ENCODE data around the gene MOBP.
"Not testable (repeated sequence)": the region's sequence is repeated elsewhere in the genome, so short reads cannot be mapped to it uniquely, and the experiment has no call there.

MOBP gene

GRCh38 chr3:39449796-39450195 is 17.7 kb upstream of the MOBP start:
- in situ Hi-C loops (cut with MboI; ENCODE audit: low sequenced_read_pairs) = no loop called here

- in situ Hi-C loops (cut with MboI; ENCODE audit: low sequenced_read_pairs) = no loop called here
Observed at GRCh38 chr3:39453134-39453533, 14.3 kb upstream of the MOBP start.

DNA sequence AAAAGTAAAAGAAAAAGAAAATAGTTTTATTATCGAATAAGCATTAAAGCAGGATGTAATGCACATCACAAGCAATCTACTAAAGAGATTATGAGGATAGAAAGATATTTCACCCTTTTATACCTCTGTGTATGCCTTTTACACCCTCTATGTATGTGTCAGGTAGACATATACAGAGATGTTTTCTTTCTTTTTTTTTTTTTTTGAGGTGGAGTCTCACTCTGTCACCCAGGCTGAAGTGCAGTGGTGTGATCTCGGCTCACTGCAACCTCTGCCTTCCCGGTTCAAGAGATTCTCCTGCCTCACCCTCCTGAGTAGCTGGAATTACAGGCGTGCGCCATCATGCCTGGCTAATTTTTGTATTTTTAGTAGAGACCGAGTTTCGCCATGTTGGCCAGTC is 13.6 kb upstream of the MOBP start:
- in situ Hi-C loops (cut with MboI; ENCODE audit: low sequenced_read_pairs) = not testable (repeated sequence)

GRCh38 chr3:39454591-39455217 is 12.8 kb upstream of the MOBP start:
- in situ Hi-C loops (cut with MboI; ENCODE audit: low sequenced_read_pairs) = no loop called here

DNA sequence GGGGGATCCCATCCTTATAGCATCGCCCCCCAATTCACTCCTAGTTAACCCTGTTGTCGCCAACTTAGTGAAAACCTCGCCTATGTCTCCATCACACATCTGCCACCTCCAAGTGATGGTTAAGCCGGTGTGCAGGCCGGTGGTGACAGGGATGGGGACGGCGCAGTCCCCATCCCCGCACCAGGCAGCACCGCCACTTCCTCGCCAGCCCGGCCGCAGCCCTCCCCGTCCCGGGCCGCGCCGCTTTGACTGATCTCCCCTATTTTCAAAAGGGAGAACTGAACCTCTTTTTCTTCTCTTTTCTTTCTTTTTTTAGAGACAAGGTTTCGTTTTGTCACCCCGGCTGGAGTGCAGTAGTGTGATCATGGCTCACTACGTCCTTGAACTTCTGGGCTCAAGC is 11.3 kb upstream of the MOBP start:
- in situ Hi-C loops (cut with MboI; ENCODE audit: low sequenced_read_pairs) = no loop called here

DNA sequence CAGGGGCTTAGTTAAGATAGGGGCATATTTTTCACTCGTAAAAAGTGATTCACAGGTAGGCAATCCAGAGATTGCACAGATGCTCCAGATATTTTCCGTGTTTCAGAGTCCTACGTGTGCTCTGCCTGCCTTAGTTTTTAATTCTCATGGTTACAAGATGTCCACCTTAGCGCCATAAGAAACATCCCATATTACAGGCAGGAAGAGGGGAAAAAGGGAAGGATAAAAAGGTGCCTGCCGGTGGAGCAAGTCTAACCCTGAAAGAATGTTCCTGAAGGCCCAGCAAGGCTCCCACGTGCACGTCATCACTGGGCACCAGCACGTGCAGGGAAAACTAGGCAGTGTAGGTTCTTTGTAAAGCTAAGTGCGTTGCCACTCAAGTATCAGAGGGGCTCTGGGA is 10.1 kb upstream of the MOBP start:
- in situ Hi-C loops (cut with MboI; ENCODE audit: low sequenced_read_pairs) = no loop called here

GRCh38 chr3:39458579-39458978 is 8.9 kb upstream of the MOBP start:
- in situ Hi-C loops (cut with MboI; ENCODE audit: low sequenced_read_pairs) = not testable (repeated sequence)

DNA sequence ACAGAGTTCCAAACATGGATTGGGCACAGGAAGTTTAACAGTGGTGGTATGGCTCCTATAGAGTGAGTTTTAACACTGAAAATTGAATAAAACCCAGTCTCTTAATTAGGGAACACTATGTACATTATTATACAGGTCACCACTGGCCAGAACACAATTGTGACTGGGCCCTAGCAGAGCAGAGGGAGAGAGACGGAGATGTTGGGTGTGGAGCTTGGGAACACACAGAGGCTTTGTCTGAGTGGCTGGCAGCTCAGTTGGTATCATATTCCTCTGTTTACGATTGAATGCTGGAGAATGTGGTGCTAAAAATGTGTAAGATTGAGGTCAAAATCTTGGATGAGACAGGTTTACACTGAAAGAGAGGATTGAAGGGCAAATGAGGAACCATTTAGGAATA is 6.8 kb upstream of the MOBP start:
- in situ Hi-C loops (cut with MboI; ENCODE audit: low sequenced_read_pairs) = no loop called here

DNA sequence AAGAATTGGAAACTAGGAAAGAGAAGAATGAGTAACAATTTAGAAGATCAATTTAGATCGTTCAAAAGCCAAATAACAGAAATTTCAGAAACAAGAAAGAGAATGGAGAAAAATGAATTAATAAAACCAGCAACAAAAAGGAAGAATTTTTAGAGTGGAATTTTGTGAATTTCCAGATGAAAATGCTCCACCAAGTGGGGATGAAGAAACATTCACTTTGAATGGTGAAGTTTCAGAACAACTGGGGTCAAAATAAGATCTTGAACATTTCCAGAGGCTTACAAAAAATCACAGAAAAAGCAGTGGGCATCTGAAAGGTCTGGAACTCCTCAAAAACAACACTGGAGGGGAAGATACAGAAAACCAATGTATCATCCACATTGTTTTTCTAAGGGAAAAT is 4.2 kb upstream of the MOBP start:
- in situ Hi-C loops (cut with MboI; ENCODE audit: low sequenced_read_pairs) = no loop called here

GRCh38 chr3:39466988-39467387 is 492 bp upstream of the MOBP start:
- in situ Hi-C loops (cut with MboI; ENCODE audit: low sequenced_read_pairs) = no loop called here

DNA sequence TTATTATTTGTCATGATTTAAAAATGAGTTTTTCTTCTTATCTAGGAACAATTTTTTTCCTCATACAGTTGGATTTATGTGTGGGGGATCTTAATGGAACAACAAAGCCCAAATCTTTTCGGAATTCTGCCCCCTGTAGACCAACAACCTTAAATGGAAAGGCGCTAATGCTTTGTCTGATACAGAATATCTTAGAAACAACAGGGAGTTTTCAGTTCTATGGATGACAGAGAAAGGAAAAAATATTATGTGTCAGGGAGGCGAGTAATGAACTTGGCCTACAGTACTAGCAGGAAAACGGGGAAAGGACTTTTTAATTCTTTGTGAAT is 592 bp downstream of the MOBP start:
- in situ Hi-C loops (cut with MboI; ENCODE audit: low sequenced_read_pairs) = no loop called here

DNA sequence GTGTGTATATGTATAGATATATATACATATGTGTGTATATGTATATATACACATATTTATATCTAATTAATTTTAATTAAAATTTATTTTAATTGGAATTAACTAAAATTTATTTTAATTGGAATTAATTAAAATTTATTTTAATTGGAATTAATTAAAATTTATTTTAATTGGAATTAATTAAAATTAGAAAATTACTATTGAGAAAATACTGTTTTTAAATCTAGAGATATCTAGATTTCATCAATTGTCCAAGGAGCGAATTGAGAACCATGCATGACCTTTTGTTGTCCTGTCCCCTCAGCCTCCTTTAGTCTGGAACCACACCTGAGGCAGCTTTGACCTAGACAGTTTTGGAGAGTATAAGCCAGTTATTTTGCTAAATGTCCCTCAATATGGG is 1.8 kb downstream of the MOBP start:
- in situ Hi-C loops (cut with MboI; ENCODE audit: low sequenced_read_pairs) = no loop called here

DNA sequence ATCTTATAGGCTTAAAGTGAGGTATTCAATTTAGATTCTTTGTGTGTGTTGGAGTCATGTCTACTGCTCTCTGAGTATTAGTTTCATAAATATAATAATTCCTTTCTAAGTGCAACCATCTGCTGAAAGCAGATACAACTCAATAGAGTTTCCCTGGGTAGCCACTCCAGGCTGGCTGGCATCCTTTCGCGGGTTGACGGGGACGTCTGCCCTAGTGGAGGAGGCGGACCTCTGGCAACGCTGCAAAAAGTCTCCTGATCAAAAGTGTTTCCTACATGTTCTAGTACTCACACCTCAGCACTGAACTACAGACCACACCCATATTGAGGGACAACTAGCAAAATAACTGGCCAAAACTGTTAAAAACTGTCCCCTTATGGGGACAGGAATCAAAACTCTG is 2.5 kb downstream of the MOBP start:
- in situ Hi-C loops (cut with MboI; ENCODE audit: low sequenced_read_pairs) = no loop called here

DNA sequence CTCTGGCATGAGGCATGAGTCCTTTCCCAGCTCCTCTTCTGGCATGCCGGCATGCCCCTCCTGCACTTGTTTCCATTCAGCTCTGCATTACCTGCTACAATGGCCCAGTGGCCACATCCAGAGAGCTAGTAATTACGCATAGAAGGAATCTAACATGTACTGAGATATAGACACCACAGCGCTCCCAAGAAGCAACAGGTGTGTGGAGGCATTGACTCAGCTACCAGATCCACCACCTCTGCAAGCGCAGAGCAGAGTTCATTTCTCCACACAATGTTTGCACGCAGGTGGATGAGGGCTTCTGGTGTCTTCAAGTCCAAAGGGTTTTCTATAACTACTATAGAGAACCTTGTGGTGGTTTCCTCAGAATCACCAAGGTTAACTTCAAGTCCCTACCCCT is 4.2 kb downstream of the MOBP start:
- in situ Hi-C loops (cut with MboI; ENCODE audit: low sequenced_read_pairs) = no loop called here

GRCh38 chr3:39473452-39474125 is 6.1 kb downstream of the MOBP start:
- in situ Hi-C loops (cut with MboI; ENCODE audit: low sequenced_read_pairs) = no loop called here

DNA sequence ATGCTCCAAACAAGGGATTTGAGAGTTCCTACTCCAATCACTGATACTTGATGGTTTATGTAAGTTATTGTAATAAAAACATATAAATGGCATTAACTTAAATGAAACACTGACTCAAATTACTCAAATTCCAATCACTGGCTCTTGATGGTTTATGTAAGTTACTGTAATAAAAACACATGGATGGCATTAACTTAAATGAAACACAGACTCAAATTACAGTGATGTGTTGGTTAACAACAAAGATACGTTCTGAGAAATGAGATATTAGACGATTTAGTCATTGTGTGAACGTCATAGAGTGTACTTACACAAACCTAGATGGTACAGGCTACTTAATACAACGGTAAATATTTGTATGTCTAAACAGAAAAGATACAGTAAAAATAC is 6.6 kb downstream of the MOBP start:
- in situ Hi-C loops (cut with MboI; ENCODE audit: low sequenced_read_pairs) = no loop called here

DNA sequence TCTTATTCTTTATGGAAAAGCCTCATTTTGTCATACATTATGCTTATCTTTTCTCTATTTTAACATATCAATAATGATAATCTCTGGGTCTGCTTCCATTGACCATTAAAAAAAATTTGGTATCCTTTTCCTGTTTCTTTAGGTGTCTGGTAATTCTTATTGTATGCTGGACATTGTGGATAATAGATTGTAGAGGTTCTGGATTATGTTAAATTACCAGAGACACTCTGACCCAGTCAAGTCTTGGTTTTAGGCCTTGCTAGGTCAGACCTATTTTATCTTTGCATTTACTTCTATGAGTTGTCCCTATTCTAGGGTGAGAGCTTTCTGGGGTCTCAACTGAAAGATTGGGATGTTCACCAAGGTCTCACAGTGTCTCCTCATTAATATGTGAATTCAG is 9.3 kb downstream of the MOBP start:
- in situ Hi-C loops (cut with MboI; ENCODE audit: low sequenced_read_pairs) = no loop called here

DNA sequence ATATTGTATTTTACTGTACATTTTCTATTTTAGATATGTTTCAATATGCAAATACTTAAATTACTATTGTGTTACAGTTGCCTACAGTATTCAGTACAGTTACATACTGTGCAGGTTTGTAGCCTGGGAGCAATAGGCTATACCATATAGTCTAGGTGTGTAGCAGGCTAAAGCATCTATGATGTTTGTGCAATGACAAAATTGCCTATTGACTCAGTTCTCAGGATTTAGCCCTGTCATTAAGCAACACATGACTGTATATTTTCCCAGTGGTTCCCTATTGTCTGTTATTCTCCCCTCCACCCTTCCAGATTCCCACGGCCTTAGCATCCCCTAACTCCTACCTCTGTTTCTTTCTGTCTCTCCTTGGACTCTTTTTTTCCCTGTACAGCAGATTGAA is 10.7 kb downstream of the MOBP start:
- in situ Hi-C loops (cut with MboI; ENCODE audit: low sequenced_read_pairs) = no loop called here

DNA sequence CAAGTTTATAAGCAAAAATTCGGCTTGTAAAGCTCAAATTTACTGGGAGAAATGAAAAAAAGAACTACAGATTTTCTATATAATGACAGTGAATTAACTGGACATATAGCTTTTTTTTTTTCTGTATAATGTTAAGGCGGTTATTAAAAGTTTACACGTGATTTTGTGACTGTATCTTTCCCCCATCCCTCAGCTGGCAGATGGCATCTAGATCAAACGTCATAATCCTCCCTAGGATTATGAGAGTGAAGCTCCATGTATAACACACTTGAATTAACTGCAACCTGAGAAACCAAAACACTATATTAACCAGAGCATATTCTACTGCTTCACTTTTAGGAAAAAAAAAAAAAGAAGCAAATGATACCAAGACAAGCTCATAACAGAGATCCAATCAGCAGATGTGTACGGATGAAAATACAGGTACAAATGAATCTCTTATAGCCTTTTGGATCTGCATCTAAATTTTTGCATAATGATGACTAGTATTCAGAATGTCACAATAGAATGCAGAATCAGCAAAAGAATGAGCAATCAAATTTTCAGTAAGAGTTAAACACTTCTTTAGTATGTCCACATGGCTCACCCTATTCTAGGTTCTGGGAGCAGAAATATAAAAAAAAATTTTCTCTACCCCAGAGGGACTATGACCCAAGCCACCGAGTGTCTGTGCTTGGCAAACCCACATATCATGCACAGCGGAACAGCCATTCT is 12.4 kb downstream of the MOBP start:
- in situ Hi-C loops (cut with MboI; ENCODE audit: low sequenced_read_pairs) = no loop called here

- in situ Hi-C loops (cut with MboI; ENCODE audit: low sequenced_read_pairs) = no loop called here
Observed at GRCh38 chr3:39485547-39485946, 18.1 kb downstream of the MOBP start.

DNA sequence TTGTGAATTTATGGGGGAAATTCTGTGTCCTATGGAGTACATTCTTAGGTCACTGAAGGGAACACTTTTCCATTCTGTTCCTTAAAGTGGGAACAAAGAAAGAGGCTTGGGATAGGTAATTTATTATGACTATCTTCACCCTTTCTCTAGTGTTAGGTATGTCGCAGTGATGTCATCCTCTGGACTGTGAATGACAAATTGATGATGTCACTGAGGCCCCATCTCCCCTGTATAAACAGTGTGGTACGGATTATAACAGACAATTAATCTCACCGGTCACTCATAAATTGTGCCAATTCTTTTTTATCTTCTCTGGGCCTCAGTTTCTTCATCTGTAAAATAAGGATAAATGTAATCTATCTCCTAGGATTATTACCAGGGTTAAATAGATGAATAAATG is 23.5 kb downstream of the MOBP start:
- in situ Hi-C loops (cut with MboI; ENCODE audit: low sequenced_read_pairs) = no loop called here

DNA sequence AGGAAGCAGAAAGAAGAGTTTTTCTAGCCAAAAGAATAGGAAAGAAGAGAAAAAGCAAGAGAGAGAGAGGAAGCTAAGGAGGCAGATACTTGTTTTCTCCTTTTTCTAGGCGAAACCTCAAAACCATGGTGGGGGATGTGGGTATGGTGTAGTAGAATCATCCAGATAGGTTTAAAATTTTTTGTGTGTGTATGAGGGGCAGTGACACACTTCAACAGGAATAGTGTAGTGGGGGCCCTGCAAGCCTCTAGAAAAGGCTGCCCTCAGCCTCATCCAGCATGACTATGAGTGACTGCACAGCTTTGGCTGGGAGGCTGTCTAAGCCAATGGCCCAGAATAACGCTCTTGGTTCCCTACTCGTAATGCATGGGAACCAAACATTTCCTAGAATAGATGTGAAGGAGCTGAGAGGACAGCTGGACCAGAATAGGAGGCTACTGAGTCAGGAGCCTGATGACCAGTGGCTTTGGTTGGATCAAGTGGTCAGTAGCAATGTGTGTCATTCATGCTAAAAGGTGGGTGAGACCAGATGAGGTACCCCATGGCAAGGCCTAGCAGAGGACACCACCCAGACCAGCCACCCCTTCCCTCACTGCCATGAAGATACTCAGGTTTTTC is 24.4 kb downstream of the MOBP start:
- in situ Hi-C loops (cut with MboI; ENCODE audit: low sequenced_read_pairs) = no loop called here
